ENCODE measurements around the gene GCNA.
"Not testable (repeated sequence)": the region's sequence is repeated elsewhere in the genome, so short reads cannot be mapped to it uniquely, and the experiment has no call there.

GCNA gene

GRCh38 chrX:71606536-71607216, 28.4 kb downstream of the GCNA start:
- ATAC-seq (ENCODE audit: insufficient read depth, low read depth) = peak; percentile 81
- peak; percentile 30 for DNase-seq
- TF ChIP-seq CTCF (IDR thresholded peaks at IDR 0.05; ENCODE audit: borderline replicate concordance, extremely low read depth, low read length, poor library complexity, severe bottlenecking) = no peak
- no peak for TF ChIP-seq EZH2 (IDR thresholded peaks at IDR 0.05; ENCODE audit: borderline replicate concordance, low read depth, low read length, severe bottlenecking)
- Histone ChIP-seq H3K79me2 (ENCODE audit: insufficient read depth, low read length) (no peaks in the 10 kb centered on the region), H2AFZ (ENCODE audit: low read depth, low read length) (no peak overlapping the region; the same call in 1 of the 2 replicates), H3K27me3 (ENCODE audit: insufficient read depth, low read length, poor library complexity) (no peaks in the 10 kb centered on the region), H4K20me1 (ENCODE audit: insufficient read depth, low read length) (no peaks in the 10 kb centered on the region), H3K4me3 (ENCODE audit: low read depth in 1 of 2, low read length in 2 of 2) (no peak overlapping the region), H3K4me1 (ENCODE audit: insufficient read depth, low read length) (peaks cover 8% of the 10 kb centered on the region), H3K9ac (ENCODE audit: low read depth, low read length) (no peak overlapping the region), H3K27ac (ENCODE audit: low read length) (peak overlapping the region; percentile 65), H3K4me2 (ENCODE audit: insufficient read depth, low read length) (no peak overlapping the region), H3K9me3 (ENCODE audit: insufficient read depth, low read length, severe bottlenecking) (no peaks in the 10 kb centered on the region), H3K36me3 (ENCODE audit: insufficient read depth, low read length) (peaks cover 57% of the 10 kb centered on the region)

- no peaks in the 10 kb centered on the region for H3K27me3 ChIP-seq (ENCODE audit: insufficient read depth, low read length, poor library complexity)
- H3K4me2 ChIP-seq (ENCODE audit: insufficient read depth, low read length) = no peak overlapping the region
- ATAC-seq (ENCODE audit: insufficient read depth, low read depth) (no peak), DNase-seq (no peak)
- TF ChIP-seq CTCF (IDR thresholded peaks at IDR 0.05; ENCODE audit: borderline replicate concordance, extremely low read depth, low read length, poor library complexity, severe bottlenecking) = no peak
- TF ChIP-seq EZH2 (IDR thresholded peaks at IDR 0.05; ENCODE audit: borderline replicate concordance, low read depth, low read length, severe bottlenecking) = no peak
- H3K79me2 ChIP-seq (ENCODE audit: insufficient read depth, low read length) = no peaks in the 10 kb centered on the region
- H4K20me1 ChIP-seq (ENCODE audit: insufficient read depth, low read length) = no peaks in the 10 kb centered on the region
- H3K27ac ChIP-seq (ENCODE audit: low read length) = no peak overlapping the region; the same call in 1 of the 2 replicates
- H3K4me3 ChIP-seq (ENCODE audit: low read depth in 1 of 2, low read length in 2 of 2) = no peak overlapping the region
- no peak overlapping the region for H3K9ac ChIP-seq (ENCODE audit: low read depth, low read length)
- H3K36me3 ChIP-seq (ENCODE audit: insufficient read depth, low read length) = peaks cover 60% of the 10 kb centered on the region
- no peaks in the 10 kb centered on the region for H3K9me3 ChIP-seq (ENCODE audit: insufficient read depth, low read length, severe bottlenecking)
- peaks cover 8% of the 10 kb centered on the region for H3K4me1 ChIP-seq (ENCODE audit: insufficient read depth, low read length)
- no peak overlapping the region for H2AFZ ChIP-seq (ENCODE audit: low read depth, low read length)
Measured at GRCh38 chrX:71607488-71607887, 29.3 kb downstream of the GCNA start.

GRCh38 chrX:71609095-71609750, 31.0 kb downstream of the GCNA start:
- Histone ChIP-seq H4K20me1 (ENCODE audit: insufficient read depth, low read length) (no peaks in the 10 kb centered on the region), H3K79me2 (ENCODE audit: insufficient read depth, low read length) (no peaks in the 10 kb centered on the region), H3K9ac (ENCODE audit: low read depth, low read length) (no peak overlapping the region), H3K9me3 (ENCODE audit: insufficient read depth, low read length, severe bottlenecking) (no peaks in the 10 kb centered on the region), H2AFZ (ENCODE audit: low read depth, low read length) (no peak overlapping the region), H3K27me3 (ENCODE audit: insufficient read depth, low read length, poor library complexity) (no peaks in the 10 kb centered on the region), H3K4me3 (ENCODE audit: low read depth in 1 of 2, low read length in 2 of 2) (no peak overlapping the region), H3K27ac (ENCODE audit: low read length) (no peak overlapping the region), H3K4me2 (ENCODE audit: insufficient read depth, low read length) (no peak overlapping the region), H3K36me3 (ENCODE audit: insufficient read depth, low read length) (peaks cover 52% of the 10 kb centered on the region), H3K4me1 (ENCODE audit: insufficient read depth, low read length) (peaks cover 8% of the 10 kb centered on the region)
- TF ChIP-seq CTCF (IDR thresholded peaks at IDR 0.05; ENCODE audit: borderline replicate concordance, extremely low read depth, low read length, poor library complexity, severe bottlenecking) = no peak
- no peak for TF ChIP-seq EZH2 (IDR thresholded peaks at IDR 0.05; ENCODE audit: borderline replicate concordance, low read depth, low read length, severe bottlenecking)
- DNase-seq (no peak), ATAC-seq (ENCODE audit: insufficient read depth, low read depth) (no peak)

GRCh38 chrX:71611736-71612135, 33.5 kb downstream of the GCNA start:
- H3K4me3 ChIP-seq (ENCODE audit: low read depth in 1 of 2, low read length in 2 of 2); H2AFZ ChIP-seq (ENCODE audit: low read depth, low read length); H3K4me1 ChIP-seq (ENCODE audit: insufficient read depth, low read length); H3K4me2 ChIP-seq (ENCODE audit: insufficient read depth, low read length); DNase-seq; H3K79me2 ChIP-seq (ENCODE audit: insufficient read depth, low read length); H4K20me1 ChIP-seq (ENCODE audit: insufficient read depth, low read length); ATAC-seq (ENCODE audit: insufficient read depth, low read depth); H3K9ac ChIP-seq (ENCODE audit: low read depth, low read length); H3K27ac ChIP-seq (ENCODE audit: low read length); H3K9me3 ChIP-seq (ENCODE audit: insufficient read depth, low read length, severe bottlenecking); H3K27me3 ChIP-seq (ENCODE audit: insufficient read depth, low read length, poor library complexity): not testable (repeated sequence)
- H3K36me3 ChIP-seq (ENCODE audit: insufficient read depth, low read length) = peaks cover 32% of the 10 kb centered on the region
